Gastrocnemius medialis (tissue), 4 donors: ENCODE results near the gene RETSAT. TPM values are rescaled to one million over a fixed set of nuclear protein-coding genes. Genes with fewer than 3 reads are reported as not detected.

ENCODE experiments used
- ATAC-seq, 2 donors: fragments of 150-250 bp; one replicate each; pipeline ENCODE4 v1.9.1; 2016
- DNase-seq, 2 donors: peaks; one replicate each; pipeline ENCODE4 v3.0.0-alpha.2; 2019
- H3K27ac ChIP-seq, 4 donors: fragments of 200-600 bp; sonication (generic); 1 replicate in 1 of 4; 2 replicates in 3 of 4; pipeline ENCODE4 v1.5.1; 2016 to 2018; ENCODE audit warnings: mild to moderate bottlenecking in 2 of 4, moderate library complexity in 1 of 4
- H3K27me3 ChIP-seq, 3 donors: fragments of 200-600 bp; sonication (generic) in 2 of 3; 1 replicate in 1 of 3; 2 replicates in 2 of 3; pipeline versions ENCODE4 v1.5.1 to v1.6.0; 2016 to 2019; ENCODE audit warnings: mild to moderate bottlenecking in 1 of 3, moderate library complexity in 1 of 3
- H3K36me3 ChIP-seq, 2 donors: fragments of 200-600 bp; sonication (generic) in 1 of 2; one replicate each; pipeline ENCODE4 v1.5.1; 2017 to 2018
- H3K4me1 ChIP-seq, 2 donors: fragments of 200-600 bp; sonication (generic) in 1 of 2; one replicate each; pipeline ENCODE4 v1.5.1; 2016 to 2017; ENCODE audit warnings: mild to moderate bottlenecking in 2 of 2
- H3K4me3 ChIP-seq, 4 donors: fragments of 200-600 bp; sonication (generic) in 3 of 4; 1 replicate in 1 of 4; 2 replicates in 3 of 4; pipeline ENCODE4 v1.5.1; 2016 to 2019; ENCODE audit warnings: mild to moderate bottlenecking in 2 of 4
- H3K9me3 ChIP-seq, 3 donors: fragments of 200-600 bp; sonication (generic) in 2 of 3; 1 replicate in 1 of 3; 2 replicates in 2 of 3; pipeline ENCODE4 v1.5.1; 2016 to 2019
- POLR2A ChIP-seq, 2 donors: fragments of 450-650 bp; IDR thresholded peaks; one replicate each; pipeline ENCODE4 v1.6.1; 2017; ENCODE audit warnings: antibody characterized with exemption in 2 of 2, mild to moderate bottlenecking in 2 of 2, moderate library complexity in 2 of 2
- in situ Hi-C, 4 donors: fragments of 200-750 bp; cut with MboI; loops; one replicate each; pipeline versions ENCODE4 v1.15.0 to v1.8.0; 2017; ENCODE audit warnings: low sequenced_read_pairs in 4 of 4
- intact Hi-C: fragments of 100-400 bp; cut with DNase I; formaldehyde crosslinking; loops from one replicate; pipeline ENCODE4 v1.15.1; 2023; ENCODE audit warnings: low total_unique reads
- total RNA-seq, 4 donors: library from RNA; depleted of rRNA; stranded (reverse); fragments of >200 nt; gene quantifications; one replicate each; pipeline versions ENCODE4 v1.1.0 to v1.2.3, GENCODE V29; 2016
- TF ChIP-seq, protein P1 (sequence below), 5 experiments: fragments of 450-650 bp in 3 of 5; fragments of 200-600 bp in 2 of 5; sonication (generic) in 2 of 5; IDR thresholded peaks in 4 of 5; conservative IDR thresholded peaks in 1 of 5; 1 replicate in 4 of 5; 2 replicates in 1 of 5; pipeline ENCODE4 v1.5.1; 2016 to 2019; ENCODE audit warnings: antibody characterized with exemption in 5 of 5, mild to moderate bottlenecking in 3 of 5, moderate library complexity in 3 of 5

Gene RETSAT
- total RNA-seq, 4 donors from 2014 or later = 62.2 to 151 (median 116) TPM

GRCh38 chr2:85393836-85394235 lies 39.5 kb upstream of the RETSAT start:
- in situ Hi-C loops = no loop called here
- intact Hi-C loops = no loop called here
- no peaks in the 10 kb centered on the region for H3K27me3 ChIP-seq
- H3K4me1 ChIP-seq = peaks cover 12 to 15% of the 10 kb centered on the region in 2 donors
- peak in 1 of 2 donors; percentile 69 for DNase-seq
- no peaks in the 10 kb centered on the region for H3K9me3 ChIP-seq
- peak overlapping the region; percentile 77 to 85 (median 82) for H3K27ac ChIP-seq
- TF ChIP-seq, protein P1, sequence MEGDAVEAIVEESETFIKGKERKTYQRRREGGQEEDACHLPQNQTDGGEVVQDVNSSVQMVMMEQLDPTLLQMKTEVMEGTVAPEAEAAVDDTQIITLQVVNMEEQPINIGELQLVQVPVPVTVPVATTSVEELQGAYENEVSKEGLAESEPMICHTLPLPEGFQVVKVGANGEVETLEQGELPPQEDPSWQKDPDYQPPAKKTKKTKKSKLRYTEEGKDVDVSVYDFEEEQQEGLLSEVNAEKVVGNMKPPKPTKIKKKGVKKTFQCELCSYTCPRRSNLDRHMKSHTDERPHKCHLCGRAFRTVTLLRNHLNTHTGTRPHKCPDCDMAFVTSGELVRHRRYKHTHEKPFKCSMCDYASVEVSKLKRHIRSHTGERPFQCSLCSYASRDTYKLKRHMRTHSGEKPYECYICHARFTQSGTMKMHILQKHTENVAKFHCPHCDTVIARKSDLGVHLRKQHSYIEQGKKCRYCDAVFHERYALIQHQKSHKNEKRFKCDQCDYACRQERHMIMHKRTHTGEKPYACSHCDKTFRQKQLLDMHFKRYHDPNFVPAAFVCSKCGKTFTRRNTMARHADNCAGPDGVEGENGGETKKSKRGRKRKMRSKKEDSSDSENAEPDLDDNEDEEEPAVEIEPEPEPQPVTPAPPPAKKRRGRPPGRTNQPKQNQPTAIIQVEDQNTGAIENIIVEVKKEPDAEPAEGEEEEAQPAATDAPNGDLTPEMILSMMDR (IDR thresholded peaks at IDR 0.05 in 4 of 5, conservative IDR thresholded peaks at IDR 0.05 in 1 of 5) = no peak
- no peak for TF ChIP-seq POLR2A (IDR thresholded peaks at IDR 0.05)
- peaks cover 0 to 21% of the 10 kb centered on the region in 2 donors for H3K36me3 ChIP-seq
- ATAC-seq = peak; percentile 12 to 51
- H3K4me3 ChIP-seq = no peak overlapping the region

GRCh38 chr2:85390941-85391669 lies 36.8 kb upstream of the RETSAT start:
- no peak overlapping the region for H3K4me3 ChIP-seq
- peaks cover 0 to 45% of the 10 kb centered on the region in 2 donors for H3K36me3 ChIP-seq
- H3K4me1 ChIP-seq = peaks cover 12 to 15% of the 10 kb centered on the region in 2 donors
- TF ChIP-seq, protein P1 (IDR thresholded peaks at IDR 0.05 in 4 of 5, conservative IDR thresholded peaks at IDR 0.05 in 1 of 5) = peak; percentile 7 to 64 (median 47)
- no peak for TF ChIP-seq POLR2A (IDR thresholded peaks at IDR 0.05)
- ATAC-seq (no peak), DNase-seq (peak in 1 of 2 donors; percentile 50)
- H3K27ac ChIP-seq = no peak overlapping the region
- H3K27me3 ChIP-seq = no peaks in the 10 kb centered on the region
- in situ Hi-C loops = no loop called here
- intact Hi-C loops = loop anchor here (1.0 kb wide), 1 partner anchor 161 kb away; no protein-coding TSS in a partner anchor
- no peaks in the 10 kb centered on the region for H3K9me3 ChIP-seq

- intact Hi-C loops (no loop called here), in situ Hi-C loops (no loop called here)
- DNase-seq = peak in 1 of 2 donors; percentile 8
- no peak overlapping the region for H3K27ac ChIP-seq
- no peaks in the 10 kb centered on the region for H3K9me3 ChIP-seq
- peaks cover 5 to 8% of the 10 kb centered on the region in 2 donors for H3K4me1 ChIP-seq
- TF ChIP-seq, protein P1 (IDR thresholded peaks at IDR 0.05 in 4 of 5, conservative IDR thresholded peaks at IDR 0.05 in 1 of 5) = no peak
- TF ChIP-seq POLR2A (IDR thresholded peaks at IDR 0.05) = no peak
- ATAC-seq = no peak
- H3K36me3 ChIP-seq = peaks cover 0 to 56% of the 10 kb centered on the region in 2 donors
- no peak overlapping the region for H3K4me3 ChIP-seq
- no peaks in the 10 kb centered on the region for H3K27me3 ChIP-seq
Observed at GRCh38 chr2:85388878-85389538, 34.7 kb upstream of the RETSAT start.

DNA sequence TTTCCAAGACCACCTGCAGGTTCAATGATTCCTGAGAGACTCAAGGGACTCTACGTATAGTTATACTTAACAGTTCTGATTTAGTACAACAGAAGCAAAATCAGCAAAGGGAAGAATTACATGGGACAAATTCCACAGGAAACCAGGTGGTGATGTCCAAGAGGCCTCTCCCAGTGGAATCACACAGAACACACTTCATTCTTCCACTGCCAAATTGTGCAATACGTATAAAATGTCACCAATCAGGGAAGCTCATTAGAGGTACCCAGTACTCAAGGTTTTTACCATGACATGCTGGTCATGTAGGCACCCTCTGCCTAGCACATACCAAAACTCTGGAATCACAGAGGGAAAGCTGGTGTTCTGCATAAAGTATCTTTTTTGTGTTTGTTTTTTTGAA lies 33.4 kb upstream of the RETSAT start:
- no peak for DNase-seq
- no peak for ATAC-seq
- Histone ChIP-seq H3K9me3 (no peaks in the 10 kb centered on the region), H3K36me3 (peaks cover 0 to 56% of the 10 kb centered on the region in 2 donors), H3K27me3 (no peaks in the 10 kb centered on the region), H3K27ac (no peak overlapping the region), H3K4me3 (no peak overlapping the region), H3K4me1 (peaks cover 3 to 9% of the 10 kb centered on the region in 2 donors)
- in situ Hi-C loops (no loop called here), intact Hi-C loops (no loop called here)
- TF ChIP-seq, protein P1 (IDR thresholded peaks at IDR 0.05 in 4 of 5, conservative IDR thresholded peaks at IDR 0.05 in 1 of 5) = no peak
- TF ChIP-seq POLR2A (IDR thresholded peaks at IDR 0.05) = no peak
